GM08714 (cell line): ENCODE data around the gene NPC1.
"Not testable (repeated sequence)": the region's sequence is repeated elsewhere in the genome, so short reads cannot be mapped to it uniquely, and the experiment has no call there.

ENCODE experiments used
- H3K4me3 ChIP-seq: fragments of 200-500 bp; sonication (Bioruptor generic); 2 replicates; pipeline ENCODE4 v1.5.1; 2014; ENCODE audit warnings: mild to moderate bottlenecking, low read length, inconsistent platforms
- ZNF274 ChIP-seq: IDR thresholded peaks from 2 replicates; pipeline ENCODE4 v1.6.1; 2012; ENCODE audit warnings: mild to moderate bottlenecking, low read depth, low read length

The NPC1 gene

DNA sequence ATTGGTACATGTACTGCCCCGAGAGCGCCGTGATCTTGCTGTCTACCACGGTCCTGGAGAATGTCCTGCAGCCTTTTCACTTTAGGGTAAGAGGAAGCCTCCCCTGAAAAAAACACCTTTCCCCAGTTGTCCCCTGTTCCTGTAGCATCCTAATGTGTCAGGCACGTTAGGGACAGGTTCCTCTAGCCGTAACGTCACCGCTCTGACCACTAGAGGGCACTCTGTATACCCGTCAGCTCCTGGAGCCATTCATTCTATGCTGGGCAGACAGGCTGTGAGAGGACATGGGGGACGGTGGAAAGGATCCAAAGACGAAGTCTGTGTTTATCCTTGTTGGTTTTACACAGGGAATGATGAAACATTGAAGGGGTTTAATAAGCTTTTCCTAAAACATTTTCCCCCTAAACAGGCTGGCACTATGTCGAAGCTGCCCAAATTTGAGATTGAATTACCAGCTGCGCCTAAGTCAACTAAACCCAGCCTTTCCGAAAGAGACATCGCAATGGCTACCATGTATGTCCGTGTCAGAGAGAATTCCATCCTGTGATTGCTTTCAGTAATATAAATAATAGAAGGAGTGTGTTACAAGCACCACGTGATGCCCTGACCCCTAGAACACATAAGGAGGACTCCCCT, 70.3 kb downstream of the NPC1 start:
- H3K4me3 ChIP-seq, result no peak overlapping the region
- TF ChIP-seq ZNF274, result no peak

DNA sequence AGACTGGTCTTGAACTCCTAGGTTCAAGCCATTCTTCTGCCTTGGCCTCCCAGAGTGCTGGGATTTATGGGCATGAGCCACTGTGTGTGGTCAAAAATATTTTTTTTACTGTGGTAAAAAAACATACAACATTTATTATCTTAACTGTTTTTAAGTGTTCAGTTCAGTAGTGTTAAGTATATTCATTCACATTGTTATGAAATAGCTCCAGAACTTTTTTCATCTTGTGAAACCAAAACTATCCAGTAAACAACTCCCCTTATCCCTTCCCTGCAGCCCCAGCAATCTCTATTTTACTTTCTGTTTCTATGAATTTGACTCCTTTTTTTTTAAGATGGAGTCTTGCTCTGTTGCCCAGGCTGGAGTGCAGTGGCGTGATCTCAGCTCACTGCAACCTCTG, 73.7 kb downstream of the NPC1 start:
- H3K4me3 ChIP-seq, result no peak overlapping the region
- TF ChIP-seq ZNF274, result no peak

DNA sequence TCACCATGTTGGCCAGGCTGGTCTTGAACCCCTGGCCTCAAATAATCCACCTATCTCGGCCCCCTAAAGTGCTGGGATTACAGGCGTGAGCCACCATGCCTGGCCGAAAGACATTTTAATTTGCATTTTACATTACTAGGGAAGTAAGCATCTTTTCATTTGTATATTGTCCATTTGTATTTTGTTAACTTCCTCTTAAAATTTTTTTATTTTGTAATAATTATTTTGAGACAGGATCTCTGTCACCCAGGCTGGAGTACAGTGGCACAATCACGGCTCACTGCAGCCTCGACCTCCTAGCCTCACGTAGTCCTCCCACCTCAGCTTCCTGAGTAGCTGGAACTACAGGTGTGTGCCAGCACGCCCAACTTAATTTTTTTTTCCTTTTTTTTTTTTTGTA, 74.1 kb downstream of the NPC1 start:
- not testable (repeated sequence) for H3K4me3 ChIP-seq

DNA sequence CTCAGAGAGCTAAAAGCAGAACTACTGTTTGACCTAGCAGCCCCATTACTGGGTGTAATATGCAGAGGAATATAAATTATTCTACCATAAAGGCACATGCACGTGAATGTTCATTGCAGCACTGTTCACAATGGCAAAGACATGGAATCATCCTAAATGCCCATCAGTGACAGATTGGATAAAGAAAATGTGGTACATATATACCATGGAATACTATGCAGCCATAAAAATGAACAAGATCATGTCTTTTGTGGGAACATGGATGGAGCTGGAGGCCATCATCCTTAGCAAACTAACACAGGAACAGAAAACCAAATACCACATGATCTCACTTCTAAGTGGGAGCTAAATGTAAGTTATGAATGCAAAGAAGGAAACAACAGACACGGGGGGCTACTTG, 75.4 kb downstream of the NPC1 start:
- not testable (repeated sequence) for H3K4me3 ChIP-seq

DNA sequence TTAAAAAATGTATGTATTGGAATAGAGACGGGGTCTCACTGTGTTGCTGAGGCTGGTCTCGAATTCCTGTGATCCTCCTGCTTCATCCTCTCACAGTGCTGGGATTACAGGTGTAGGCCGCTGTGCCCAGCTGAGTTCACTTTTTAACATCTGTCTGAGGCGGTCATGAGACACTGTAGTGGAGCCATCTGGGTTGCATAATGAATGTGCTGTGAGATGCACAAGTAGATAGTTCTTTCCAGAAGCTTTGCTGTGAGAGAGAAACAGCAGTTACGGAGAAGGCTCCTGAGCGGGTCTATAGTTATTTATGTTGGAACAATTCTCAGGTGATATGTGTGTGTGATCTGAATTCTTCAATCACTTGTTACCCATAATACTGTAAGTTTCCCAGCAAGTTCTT, 79.9 kb downstream of the NPC1 start:
- no peak for TF ChIP-seq ZNF274

DNA sequence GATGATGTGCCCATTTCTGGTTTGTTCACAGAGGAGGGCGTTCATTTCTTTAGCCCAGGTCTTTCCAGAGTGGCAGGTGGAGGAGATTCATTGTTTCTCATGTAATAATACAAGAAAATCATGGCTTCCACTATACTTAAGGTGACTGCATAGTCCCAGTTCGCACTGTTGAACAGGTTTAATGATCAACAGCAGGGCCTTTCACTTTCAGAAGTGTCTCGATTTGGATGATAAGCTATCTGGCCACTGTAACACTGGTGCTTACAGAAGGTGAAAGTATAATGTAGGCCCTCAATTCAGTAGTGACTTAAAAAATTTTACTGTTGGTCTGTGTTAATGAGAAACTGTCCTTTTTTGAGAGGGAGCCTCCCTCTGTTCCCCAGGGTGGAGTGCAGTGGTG, 81.6 kb downstream of the NPC1 start:
- TF ChIP-seq ZNF274, result no peak
- H3K4me3 ChIP-seq, result peak overlapping the region; percentile 81

More for the DNA sequence above, 79.9 kb downstream of the NPC1 start:
- H3K4me3 ChIP-seq, result no peak overlapping the region

DNA sequence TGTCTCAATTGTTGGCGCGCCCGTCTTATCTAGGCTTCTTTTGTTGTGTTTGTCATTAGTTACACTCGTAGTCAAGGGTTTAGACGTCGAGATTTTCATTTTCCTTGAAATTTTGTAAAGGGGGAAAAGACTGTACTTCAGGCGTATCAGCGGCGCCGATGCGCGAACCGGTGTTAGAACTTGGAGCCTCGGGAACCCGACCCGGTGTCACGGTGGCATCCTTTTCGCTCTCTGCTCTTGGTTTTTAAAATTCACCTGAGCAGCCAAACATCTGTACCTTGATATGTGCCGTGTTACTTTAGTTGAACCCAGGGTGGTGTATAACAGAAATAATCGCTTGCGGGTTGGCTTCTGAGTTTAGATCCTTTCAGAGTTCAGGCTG, 82.4 kb downstream of the NPC1 start:
- H3K4me3 ChIP-seq, result peak overlapping the region; percentile 81
- no peak for TF ChIP-seq ZNF274

DNA sequence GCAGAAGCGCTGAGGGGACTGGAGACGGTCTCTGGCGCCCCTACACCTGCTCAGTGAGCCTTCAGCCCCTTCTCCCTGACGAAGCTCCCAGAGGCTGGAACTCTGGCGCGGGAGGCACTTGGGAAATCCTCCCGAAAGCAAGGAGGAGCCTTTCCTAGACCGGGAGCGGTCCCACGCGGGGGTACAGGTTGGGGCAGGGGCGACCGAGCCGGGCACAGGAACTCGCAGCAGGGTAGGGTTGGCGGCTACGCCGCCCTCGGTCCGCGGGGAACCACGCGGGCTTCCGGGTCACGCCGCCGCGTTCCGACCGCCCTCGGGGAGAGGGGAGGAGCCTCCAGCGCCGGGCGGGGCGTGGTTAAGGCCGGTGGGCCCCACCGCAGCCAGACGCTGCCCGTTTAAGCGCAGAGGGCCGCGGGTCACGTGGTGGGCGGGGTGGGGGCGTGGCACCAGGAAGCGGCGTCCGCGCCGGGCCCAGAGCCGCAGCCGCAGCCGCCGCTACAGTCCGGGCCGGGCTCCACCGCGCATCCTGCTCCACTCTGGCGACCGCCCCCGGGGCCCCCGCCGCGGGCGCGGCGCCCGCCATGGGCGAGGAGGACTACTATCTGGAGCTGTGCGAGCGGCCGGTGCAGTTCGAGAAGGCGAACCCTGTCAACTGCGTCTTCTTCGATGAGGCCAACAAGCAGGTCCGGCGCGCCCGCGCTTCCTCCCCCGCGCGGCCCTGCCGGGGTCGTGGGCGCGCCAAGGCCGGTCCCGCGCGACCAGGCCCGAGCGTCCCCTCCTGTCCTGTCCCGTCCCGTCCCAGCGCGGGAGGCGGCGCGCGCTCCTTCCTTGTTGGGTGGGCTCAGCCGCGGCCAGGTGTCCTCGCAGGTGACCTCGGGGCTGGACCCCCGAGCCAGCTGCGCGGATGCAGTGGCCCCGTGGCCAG, 83.0 kb downstream of the NPC1 start, which contains the start of gene RMC1:
RMC1 (plus strand) TSS at position 474 of the 925 bp plus-strand sequence; CDS start at position 582, 108 bp downstream.
- no peak for TF ChIP-seq ZNF274

DNA sequence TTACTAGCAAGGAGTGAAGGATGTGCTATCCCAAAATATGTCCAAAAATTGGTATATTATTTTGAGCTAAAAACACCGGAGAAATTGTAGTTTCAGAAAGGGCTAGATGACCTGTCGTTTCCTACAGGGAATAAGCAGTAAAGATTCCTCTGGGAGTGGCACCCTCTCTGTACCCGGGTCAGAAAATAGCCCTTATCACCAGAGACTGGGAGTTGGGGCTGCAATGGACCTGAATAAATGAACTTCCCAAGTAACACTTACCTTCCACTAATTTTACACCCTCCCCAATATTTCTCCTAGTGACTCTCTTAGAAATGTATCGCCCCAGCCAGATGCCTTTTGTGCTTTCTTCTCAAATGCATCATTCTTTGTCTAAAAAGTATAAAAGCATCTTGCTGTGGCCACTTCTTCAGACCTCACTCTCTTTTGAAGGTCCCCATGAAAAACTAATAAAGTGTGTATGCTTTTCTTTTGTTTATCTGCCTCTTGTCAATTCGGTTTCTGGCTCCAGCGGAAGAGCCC, 83.7 kb downstream of the NPC1 start:
- no peak for TF ChIP-seq ZNF274
- peak overlapping the region; percentile 58 for H3K4me3 ChIP-seq

More for the DNA sequence above, 83.0 kb downstream of the NPC1 start, which contains the start of gene RMC1:
- peak within 1 kb of the TSS; percentile 81 for H3K4me3 ChIP-seq

DNA sequence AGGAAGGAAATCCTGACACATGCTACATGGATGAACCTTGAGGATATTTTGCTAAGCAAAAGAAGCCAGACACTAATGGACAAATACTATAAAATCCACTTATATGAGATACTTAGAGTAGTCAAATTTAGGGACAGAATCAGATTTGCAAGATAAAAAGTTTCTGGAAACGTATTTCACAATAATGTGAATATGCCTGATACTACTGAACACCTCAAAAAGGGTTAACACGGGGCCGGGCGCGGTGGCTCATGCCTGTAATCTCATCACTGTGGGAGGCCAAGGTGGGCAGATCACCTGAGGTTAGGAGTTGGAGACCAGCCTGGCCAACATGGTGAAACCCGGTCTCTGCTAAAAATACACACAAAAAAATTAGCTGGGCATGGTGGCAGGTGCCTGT, 84.7 kb downstream of the NPC1 start:
- TF ChIP-seq ZNF274, result no peak
- H3K4me3 ChIP-seq, result no peak overlapping the region

DNA sequence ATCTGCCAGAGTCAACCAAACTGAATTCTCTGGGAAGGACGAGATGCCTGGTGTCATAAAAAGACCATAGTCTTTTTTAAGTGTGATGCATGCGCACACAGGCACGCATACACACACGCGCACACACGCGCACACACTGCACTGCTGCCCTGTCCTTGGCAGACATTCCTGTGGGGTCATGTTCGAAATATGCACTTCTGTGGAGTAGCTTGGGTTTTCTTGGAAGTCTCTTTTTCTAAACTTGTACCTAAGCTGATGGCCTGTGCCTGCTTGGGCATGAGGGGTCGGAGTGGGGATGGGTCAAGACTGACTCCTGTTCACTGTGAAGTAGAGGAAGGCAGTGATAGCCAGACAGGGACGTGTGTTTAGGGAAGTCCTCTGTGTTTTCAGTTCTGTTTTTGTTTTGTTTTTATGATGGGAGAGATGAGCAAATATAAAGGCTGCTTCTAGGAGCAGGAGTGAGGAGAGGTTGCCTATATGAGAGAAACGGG, 87.0 kb downstream of the NPC1 start:
- no peak overlapping the region for H3K4me3 ChIP-seq
- TF ChIP-seq ZNF274, result no peak

DNA sequence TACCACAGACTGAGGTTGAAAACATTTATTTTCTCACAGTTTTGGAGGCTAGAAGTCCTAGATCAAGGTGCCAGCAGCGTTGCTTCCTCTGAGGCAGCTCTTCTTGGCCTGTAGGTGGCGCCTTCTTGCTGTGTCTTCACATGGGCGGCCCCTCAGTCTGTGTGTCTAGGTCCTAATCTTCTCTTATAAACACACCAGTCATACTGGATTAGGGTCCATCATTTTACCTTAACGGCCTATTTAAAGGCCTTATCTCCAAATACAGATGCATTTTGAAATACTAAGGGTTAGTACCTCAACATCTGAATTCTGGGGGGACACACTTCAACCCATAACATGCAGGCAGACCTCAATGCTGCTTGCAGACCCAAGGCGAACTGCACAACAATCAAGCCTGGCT, 87.4 kb downstream of the NPC1 start:
- TF ChIP-seq ZNF274, result no peak

DNA sequence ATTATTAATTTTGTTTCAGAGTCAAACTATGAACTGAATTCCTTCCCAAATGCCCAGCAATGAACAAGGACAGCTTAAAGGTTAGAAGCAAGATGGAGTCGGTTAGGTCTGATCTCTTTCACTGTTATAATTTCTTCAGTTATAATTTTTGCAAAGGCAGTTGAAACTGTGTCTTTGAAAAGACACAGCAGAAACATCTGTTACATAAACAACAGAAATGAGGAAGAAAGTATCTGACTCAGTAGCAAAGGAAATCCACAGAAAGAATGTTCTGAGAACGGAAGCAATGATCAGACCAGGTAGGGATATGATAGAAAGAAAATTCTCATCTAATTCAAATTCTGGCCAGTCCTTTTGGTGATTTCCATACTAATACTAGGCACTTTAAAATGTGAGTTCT, 88.2 kb downstream of the NPC1 start:
- TF ChIP-seq ZNF274, result no peak
- no peak overlapping the region for H3K4me3 ChIP-seq

More for the DNA sequence above, 87.4 kb downstream of the NPC1 start:
- H3K4me3 ChIP-seq, result no peak overlapping the region

DNA sequence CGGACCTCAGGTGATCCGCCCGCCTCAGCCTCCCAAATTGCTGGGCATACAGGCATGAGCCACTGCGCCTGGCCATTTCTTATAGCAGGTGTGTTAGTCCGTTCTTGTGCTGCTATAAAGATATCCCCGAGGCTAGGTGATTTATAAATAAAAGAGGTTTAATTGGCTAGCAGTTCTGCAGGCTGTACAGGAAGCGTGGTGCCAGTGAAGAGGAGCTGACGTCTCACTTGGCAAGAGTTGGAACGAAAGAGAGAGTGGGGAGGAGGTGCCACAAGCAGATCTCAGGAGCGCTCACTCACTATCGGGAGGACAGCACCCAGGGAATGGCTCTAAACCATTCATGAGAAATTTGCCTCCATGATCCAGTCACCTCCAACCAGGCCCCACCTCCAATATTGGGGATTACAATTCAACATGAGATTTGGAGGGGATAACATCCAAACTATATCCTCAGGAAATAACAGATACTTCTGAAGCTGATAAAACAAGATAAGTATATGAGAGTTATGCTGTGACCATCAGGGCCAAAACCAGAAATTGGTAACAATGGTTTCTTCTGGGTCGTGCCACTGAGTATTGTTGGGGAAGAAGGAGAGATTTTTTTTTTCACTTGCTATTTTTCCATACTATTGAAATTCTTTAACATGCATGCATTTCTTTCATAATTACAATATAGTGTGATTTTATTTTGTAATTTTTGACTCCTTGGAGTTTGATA, 90.4 kb downstream of the NPC1 start:
- H3K4me3 ChIP-seq, result no peak overlapping the region
- no peak for TF ChIP-seq ZNF274
